HCT116 (cell line): ENCODE measurements around the gene ADGRV1. TPM values are rescaled to one million over a fixed set of nuclear protein-coding genes. Genes with fewer than 3 reads are reported as not detected.
"Not testable (repeated sequence)": the region's sequence is repeated elsewhere in the genome, so short reads cannot be mapped to it uniquely, and the experiment has no call there.

Experiments used
- ATAC-seq: fragments of 200-7000 bp; cut with Tn5 transposase; 2 replicates; pipeline ENCODE4 v1.9.1; 2020; ENCODE audit warnings: mild to moderate bottlenecking, moderate library complexity
- BruUV-seq: library from RNA; stranded (reverse); fragments of 400-500 nt; replicated peaks from 2 replicates; lab custom pipeline; 2021; lab: Mats Ljungman, UMichigan
- CTCF ChIA-PET: fragments of 300-600 bp; sonication (Branson Sonifier 250); formaldehyde crosslinking; loops from one replicate; lab custom pipeline; 2021; ENCODE audit warnings: antibody characterized with exemption; lab: Charles Lee
- POLR2A ChIA-PET: fragments of 300-600, 350-600 bp; sonication (Branson Sonifier 250); formaldehyde crosslinking; loops from one replicate; lab custom pipeline; 2021; ENCODE audit warnings: antibody characterized with exemption; lab: Charles Lee
- RAD21 ChIA-PET, 2 experiments: fragments of 300-600 bp; sonication (Branson Sonifier 250); formaldehyde crosslinking; loops; one replicate each; lab custom pipeline; 2023; ENCODE audit warnings: low total read pairs in 2 of 2; ENCODE audit not compliant: uncharacterized antibody in 2 of 2, unreplicated experiment in 2 of 2, low non-redundant PET in 1 of 2; lab: Charles Lee
- DNase-seq: peaks from one replicate; pipeline ENCODE4 v3.0.0-alpha.2; 2010; ENCODE audit warnings: low read depth, low spot score
- H2AFZ ChIP-seq: fragments of 200-600 bp; shearing (Covaris generic), sonication (generic); 2 replicates; pipeline ENCODE4 v1.6.1; 2017; ENCODE audit warnings: low read depth, mixed run types, mixed read lengths, antibody characterized with exemption, low read length; ENCODE audit not compliant: poor library complexity, severe bottlenecking
- H3K27ac ChIP-seq: 2 replicates; pipeline ENCODE4 v1.5.1; 2012; ENCODE audit warnings: low read depth, low read length
- H3K27me3 ChIP-seq: fragments of 200-600 bp; sonication (generic); 2 replicates; pipeline ENCODE4 v1.6.1; 2016; ENCODE audit warnings: mixed run types, low read length, mixed read lengths; ENCODE audit not compliant: insufficient read depth
- H3K36me3 ChIP-seq, 2 experiments: fragments of 200-500 bp in 1 of 2; fragments of 200-600 bp in 1 of 2; sonication (Bioruptor generic) in 1 of 2; sonication (generic) in 1 of 2; 2 replicates each; pipeline versions ENCODE4 v1.5.1 to v1.6.1; 2014 to 2016; ENCODE audit warnings: low read length in 2 of 2, inconsistent platforms in 1 of 2, mixed read lengths in 1 of 2, mixed run types in 1 of 2; ENCODE audit not compliant: insufficient read depth in 2 of 2, control insufficient read depth in 1 of 2
- H3K4me1 ChIP-seq, 2 experiments: fragments of 200-600 bp in 1 of 2; sonication (generic) in 1 of 2; 2 replicates each; pipeline versions ENCODE4 v1.5.1 to v1.6.1; 2012 to 2017; ENCODE audit warnings: low read length in 2 of 2, inconsistent platforms in 1 of 2, mild to moderate bottlenecking in 1 of 2, mixed read lengths in 1 of 2, mixed run types in 1 of 2, moderate library complexity in 1 of 2; ENCODE audit not compliant: insufficient read depth in 2 of 2, control insufficient read depth in 1 of 2
- H3K4me2 ChIP-seq: fragments of 200-600 bp; sonication (generic); 2 replicates; pipeline ENCODE4 v1.6.1; 2017; ENCODE audit warnings: mixed run types, low read length, mixed read lengths
- H3K4me3 ChIP-seq, 2 experiments: fragments of 200-600 bp in 1 of 2; sonication (generic) in 1 of 2; replicated peaks in 1 of 2; 2 replicates each; pipeline ENCODE4 v1.5.1; 2011 to 2016; ENCODE audit warnings: low read length in 2 of 2, control low read depth in 1 of 2, low read depth in 1 of 2, mild to moderate bottlenecking in 1 of 2, mixed read lengths in 1 of 2, mixed run types in 1 of 2
- H3K79me2 ChIP-seq: fragments of 200-600 bp; sonication (generic); 2 replicates; pipeline ENCODE4 v1.6.1; 2017; ENCODE audit warnings: mild to moderate bottlenecking, mixed run types, low read length, moderate library complexity, mixed read lengths; ENCODE audit not compliant: insufficient read depth
- H3K9ac ChIP-seq: fragments of 200-600 bp; sonication (generic); 2 replicates; pipeline ENCODE4 v1.6.1; 2016; ENCODE audit warnings: low read length, mixed read lengths
- H3K9me2 ChIP-seq: fragments of 200-600 bp; sonication (generic), shearing (Covaris generic); 2 replicates; pipeline ENCODE4 v1.6.1; 2017; ENCODE audit warnings: mixed run types, mild to moderate bottlenecking, moderate library complexity; ENCODE audit not compliant: insufficient read depth
- H3K9me3 ChIP-seq, 2 experiments: fragments of 200-500 bp in 1 of 2; fragments of 200-600 bp in 1 of 2; sonication (Bioruptor generic) in 1 of 2; sonication (generic) in 1 of 2; 2 replicates each; pipeline ENCODE4 v1.6.1; 2014 to 2017; ENCODE audit warnings: low read length in 2 of 2, mixed read lengths in 2 of 2, inconsistent platforms in 1 of 2, low read depth in 1 of 2, mild to moderate bottlenecking in 1 of 2, mixed run types in 1 of 2, moderate library complexity in 1 of 2; ENCODE audit not compliant: control insufficient read depth in 1 of 2, insufficient read depth in 1 of 2
- H4K20me1 ChIP-seq: fragments of 200-600 bp; sonication (generic), shearing (Covaris generic); 2 replicates; pipeline ENCODE4 v1.6.1; 2017; ENCODE audit warnings: mixed run types, mild to moderate bottlenecking, moderate library complexity; ENCODE audit not compliant: insufficient read depth
- ATF3 ChIP-seq: IDR thresholded peaks from 2 replicates; pipeline ENCODE4 v1.6.1; 2012
- CTCF ChIP-seq, 3 experiments: fragments of 200-600 bp in 1 of 3; sonication (generic) in 1 of 3; IDR thresholded peaks in 2 of 3; conservative IDR thresholded peaks in 1 of 3; 2 replicates each; pipeline ENCODE4 v1.5.1; 2012 to 2017; ENCODE audit warnings: low read depth in 2 of 3, low read length in 2 of 3, antibody characterized with exemption in 1 of 3, borderline replicate concordance in 1 of 3, control low read depth in 1 of 3, mild to moderate bottlenecking in 1 of 3, mixed read lengths in 1 of 3, mixed run types in 1 of 3, moderate library complexity in 1 of 3; ENCODE audit not compliant: insufficient read depth in 1 of 3
- ELF1 ChIP-seq: IDR thresholded peaks from 2 replicates; pipeline ENCODE4 v1.6.1; 2012; ENCODE audit warnings: low read depth, borderline replicate concordance
- EZH2 ChIP-seq: fragments of 200-600 bp; sonication (generic); IDR thresholded peaks from 2 replicates; pipeline ENCODE4 v1.6.1; 2017; ENCODE audit warnings: antibody characterized with exemption, mixed run types
- EZH2phosphoT487 ChIP-seq: fragments of 200-600 bp; IDR thresholded peaks from 2 replicates; pipeline ENCODE4 v1.6.1; 2018; ENCODE audit warnings: antibody characterized with exemption, borderline replicate concordance
- JUND ChIP-seq: IDR thresholded peaks from 2 replicates; pipeline ENCODE4 v1.6.1; 2012
- POLR2AphosphoS5 ChIP-seq: IDR thresholded peaks from 2 replicates; pipeline ENCODE4 v1.6.1; 2011; ENCODE audit warnings: mild to moderate bottlenecking, low read depth, low read length, moderate library complexity
- RAD21 ChIP-seq: IDR thresholded peaks from 2 replicates; pipeline ENCODE4 v1.6.1; 2012; ENCODE audit warnings: low read depth, mild to moderate bottlenecking
- REST ChIP-seq: IDR thresholded peaks from 2 replicates; pipeline ENCODE4 v1.6.1; 2012; ENCODE audit warnings: low read depth
- SRF ChIP-seq: IDR thresholded peaks from 2 replicates; pipeline ENCODE4 v1.6.1; 2012; ENCODE audit warnings: low read depth
- TCF7L2 ChIP-seq: IDR thresholded peaks from 2 replicates; pipeline ENCODE4 v1.7.0; 2011; ENCODE audit warnings: borderline replicate concordance, inconsistent platforms; ENCODE audit not compliant: insufficient read depth, insufficient read length; ENCODE audit errors: extremely low read depth
- ZFX ChIP-seq: fragments of 450-650 bp; IDR thresholded peaks from 2 replicates; pipeline ENCODE4 v1.6.1; 2017
- intact Hi-C: fragments of 100-400 bp; cut with micrococcal nuclease; formaldehyde crosslinking; loops from 2 replicates; pipeline ENCODE4 v1.10.0; 2022
- total RNA-seq: library from RNA; stranded (reverse); gene quantifications from one replicate; pipeline ENCODE4 v1.2.1, GENCODE V29; 2021; ENCODE audit not compliant: unreplicated experiment

ADGRV1 gene
- total RNA-seq, 1 experiment from 2014 or later: 6.0 TPM

GRCh38 chr5:90770006-90770541 lies 211.5 kb downstream of the ADGRV1 start:
- DNase-seq, H3K4me1 ChIP-seq, H3K9ac ChIP-seq, H3K9me2 ChIP-seq, H3K79me2 ChIP-seq, H4K20me1 ChIP-seq, ATAC-seq, H3K4me3 ChIP-seq, H3K27me3 ChIP-seq, H2AFZ ChIP-seq, H3K27ac ChIP-seq, CTCF ChIA-PET, BruUV-seq, H3K36me3 ChIP-seq, intact Hi-C loops, H3K4me2 ChIP-seq, RAD21 ChIA-PET, POLR2A ChIA-PET, H3K9me3 ChIP-seq: not testable (repeated sequence)

GRCh38 chr5:90777959-90778358 lies 219.4 kb downstream of the ADGRV1 start:
- no TSS peak for BruUV-seq
- CTCF ChIA-PET: no interaction called here

More at GRCh38 chr5:90777959-90778358, 219.4 kb downstream of the ADGRV1 start:
- POLR2A ChIA-PET: no interaction called here
- no peaks in the 10 kb centered on the region for H3K9me3 ChIP-seq
- H3K4me3 ChIP-seq: no peak overlapping the region
- no peak overlapping the region for H3K27ac ChIP-seq
- H3K4me2 ChIP-seq: no peak overlapping the region
- DNase-seq (no peak), ATAC-seq (no peak)
- H4K20me1 ChIP-seq: no peaks in the 10 kb centered on the region
- H2AFZ ChIP-seq: no peak overlapping the region
- no peaks in the 10 kb centered on the region for H3K4me1 ChIP-seq
- H3K36me3 ChIP-seq: no peaks in the 10 kb centered on the region
- H3K79me2 ChIP-seq: no peaks in the 10 kb centered on the region
- TF ChIP-seq TCF7L2 (no peak), EZH2phosphoT487 (no peak), ATF3 (no peak), JUND (no peak), SRF (no peak), ELF1 (no peak), ZFX (no peak), POLR2AphosphoS5 (no peak), REST (no peak), CTCF (IDR thresholded peaks at IDR 0.05 in 2 of 3, conservative IDR thresholded peaks at IDR 0.05 in 1 of 3; ENCODE audit: borderline replicate concordance in 1 of 3, insufficient read depth in 1 of 3, low read depth in 2 of 3, low read length in 2 of 3) (no peak), EZH2 (no peak), RAD21 (no peak)
- RAD21 ChIA-PET: interaction anchor here in 1 of 2 experiments (0.5 kb wide), 1 partner anchor 91 kb away, joined by 3 read pairs; no protein-coding TSS in a partner anchor
- H3K9ac ChIP-seq: no peak overlapping the region
- intact Hi-C loops: no loop called here
- no peaks in the 10 kb centered on the region for H3K27me3 ChIP-seq
- H3K9me2 ChIP-seq: no peaks in the 10 kb centered on the region
